ENCODE data around the gene MIOS. TPM values are rescaled to one million over a fixed set of nuclear protein-coding genes. Genes with fewer than 3 reads are reported as not detected.

The MIOS gene
- total and polyA plus RNA-seq, 9 of the 15 experiments (the other 6 are each of a cell fraction or from before 2014, with no cell fraction given), result 7.8 to 47.8 (median 30.6) TPM

DNA sequence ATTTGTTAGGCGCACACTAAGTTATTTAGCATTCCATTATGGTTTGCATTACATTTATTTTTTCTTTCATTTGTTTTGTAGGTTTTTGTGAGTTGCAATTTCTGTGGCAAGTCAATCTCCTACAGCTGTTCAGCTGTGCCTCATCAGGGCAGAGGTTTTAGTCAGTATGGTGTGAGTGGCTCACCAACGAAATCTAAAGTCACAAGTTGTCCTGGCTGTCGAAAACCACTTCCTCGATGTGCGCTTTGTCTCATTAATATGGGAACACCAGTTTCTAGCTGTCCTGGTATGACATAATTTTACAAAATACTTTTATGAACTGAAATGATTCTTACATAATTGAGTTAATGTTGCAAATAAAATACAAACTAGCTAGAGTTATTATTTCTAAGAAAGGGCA, 29.5 kb downstream of the MIOS start:
- ATAC-seq (no peak), DNase-seq (ENCODE audit: extremely low read depth in 1 of 4, low spot score in 3 of 4) (no peak), FAIRE-seq (no peak)
- no peak overlapping the region for H3K27ac ChIP-seq (ENCODE audit: extremely low read depth, low read depth, low read length)
- CTCF ChIA-PET (ENCODE audit: low intra/inter-chr PET ratio), result interaction anchor here (1.3 kb wide), 1 partner anchor 622 kb away, joined by 4 read pairs; no protein-coding TSS in a partner anchor
- no peaks in the 10 kb centered on the region for H4K20me1 ChIP-seq (replicated peaks; ENCODE audit: control insufficient read depth, insufficient read depth, low read length)
- H2AFZ ChIP-seq (ENCODE audit: low read depth, low read length), result no peak overlapping the region
- H3K36me3 ChIP-seq (ENCODE audit: control insufficient read depth, insufficient read depth, low read length), result peaks cover 52% of the 10 kb centered on the region
- H3K79me2 ChIP-seq (ENCODE audit: control insufficient read depth, insufficient read depth, low read length), result no peaks in the 10 kb centered on the region
- 91% methylated on average over 5 of the region's 5 CpGs for WGBS (ENCODE audit: insufficient coverage, low coverage, missing lambda C conversion rate)
- no peaks in the 10 kb centered on the region for H3K4me1 ChIP-seq (replicated peaks in 1 of 2; ENCODE audit: control insufficient read depth in 2 of 2, insufficient read depth in 2 of 2, low read length in 2 of 2)
- H3K9ac ChIP-seq (ENCODE audit: insufficient read depth in 1 of 2, low read depth in 2 of 2, low read length in 2 of 2), result no peak overlapping the region
- H3K4me2 ChIP-seq (ENCODE audit: insufficient read depth, low read length), result no peak overlapping the region
- in situ Hi-C loops (cut with MboI), result no loop called here
- no TSS peak for BruUV-seq (replicated peaks)
- H3K4me3 ChIP-seq, result no peak overlapping the region
- H3K9me1 ChIP-seq (ENCODE audit: control insufficient read depth, insufficient read depth, low read length), result no peaks in the 10 kb centered on the region
- intact Hi-C loops (cut with micrococcal nuclease), result loop anchor here (5.0 to 10.0 kb wide), 3 partner anchors 169 to 701 kb away; no protein-coding TSS in a partner anchor
- no peaks in the 10 kb centered on the region for H3K27me3 ChIP-seq (ENCODE audit: control insufficient read depth in 2 of 2, insufficient read depth in 2 of 2, low read length in 2 of 2)
- POLR2A ChIA-PET, result no interaction called here
- no peak for TF ChIP-seq ZNF282 (CRISPR knock-in tag; IDR thresholded peaks at IDR 0.05)
- TF ChIP-seq, protein P1, sequence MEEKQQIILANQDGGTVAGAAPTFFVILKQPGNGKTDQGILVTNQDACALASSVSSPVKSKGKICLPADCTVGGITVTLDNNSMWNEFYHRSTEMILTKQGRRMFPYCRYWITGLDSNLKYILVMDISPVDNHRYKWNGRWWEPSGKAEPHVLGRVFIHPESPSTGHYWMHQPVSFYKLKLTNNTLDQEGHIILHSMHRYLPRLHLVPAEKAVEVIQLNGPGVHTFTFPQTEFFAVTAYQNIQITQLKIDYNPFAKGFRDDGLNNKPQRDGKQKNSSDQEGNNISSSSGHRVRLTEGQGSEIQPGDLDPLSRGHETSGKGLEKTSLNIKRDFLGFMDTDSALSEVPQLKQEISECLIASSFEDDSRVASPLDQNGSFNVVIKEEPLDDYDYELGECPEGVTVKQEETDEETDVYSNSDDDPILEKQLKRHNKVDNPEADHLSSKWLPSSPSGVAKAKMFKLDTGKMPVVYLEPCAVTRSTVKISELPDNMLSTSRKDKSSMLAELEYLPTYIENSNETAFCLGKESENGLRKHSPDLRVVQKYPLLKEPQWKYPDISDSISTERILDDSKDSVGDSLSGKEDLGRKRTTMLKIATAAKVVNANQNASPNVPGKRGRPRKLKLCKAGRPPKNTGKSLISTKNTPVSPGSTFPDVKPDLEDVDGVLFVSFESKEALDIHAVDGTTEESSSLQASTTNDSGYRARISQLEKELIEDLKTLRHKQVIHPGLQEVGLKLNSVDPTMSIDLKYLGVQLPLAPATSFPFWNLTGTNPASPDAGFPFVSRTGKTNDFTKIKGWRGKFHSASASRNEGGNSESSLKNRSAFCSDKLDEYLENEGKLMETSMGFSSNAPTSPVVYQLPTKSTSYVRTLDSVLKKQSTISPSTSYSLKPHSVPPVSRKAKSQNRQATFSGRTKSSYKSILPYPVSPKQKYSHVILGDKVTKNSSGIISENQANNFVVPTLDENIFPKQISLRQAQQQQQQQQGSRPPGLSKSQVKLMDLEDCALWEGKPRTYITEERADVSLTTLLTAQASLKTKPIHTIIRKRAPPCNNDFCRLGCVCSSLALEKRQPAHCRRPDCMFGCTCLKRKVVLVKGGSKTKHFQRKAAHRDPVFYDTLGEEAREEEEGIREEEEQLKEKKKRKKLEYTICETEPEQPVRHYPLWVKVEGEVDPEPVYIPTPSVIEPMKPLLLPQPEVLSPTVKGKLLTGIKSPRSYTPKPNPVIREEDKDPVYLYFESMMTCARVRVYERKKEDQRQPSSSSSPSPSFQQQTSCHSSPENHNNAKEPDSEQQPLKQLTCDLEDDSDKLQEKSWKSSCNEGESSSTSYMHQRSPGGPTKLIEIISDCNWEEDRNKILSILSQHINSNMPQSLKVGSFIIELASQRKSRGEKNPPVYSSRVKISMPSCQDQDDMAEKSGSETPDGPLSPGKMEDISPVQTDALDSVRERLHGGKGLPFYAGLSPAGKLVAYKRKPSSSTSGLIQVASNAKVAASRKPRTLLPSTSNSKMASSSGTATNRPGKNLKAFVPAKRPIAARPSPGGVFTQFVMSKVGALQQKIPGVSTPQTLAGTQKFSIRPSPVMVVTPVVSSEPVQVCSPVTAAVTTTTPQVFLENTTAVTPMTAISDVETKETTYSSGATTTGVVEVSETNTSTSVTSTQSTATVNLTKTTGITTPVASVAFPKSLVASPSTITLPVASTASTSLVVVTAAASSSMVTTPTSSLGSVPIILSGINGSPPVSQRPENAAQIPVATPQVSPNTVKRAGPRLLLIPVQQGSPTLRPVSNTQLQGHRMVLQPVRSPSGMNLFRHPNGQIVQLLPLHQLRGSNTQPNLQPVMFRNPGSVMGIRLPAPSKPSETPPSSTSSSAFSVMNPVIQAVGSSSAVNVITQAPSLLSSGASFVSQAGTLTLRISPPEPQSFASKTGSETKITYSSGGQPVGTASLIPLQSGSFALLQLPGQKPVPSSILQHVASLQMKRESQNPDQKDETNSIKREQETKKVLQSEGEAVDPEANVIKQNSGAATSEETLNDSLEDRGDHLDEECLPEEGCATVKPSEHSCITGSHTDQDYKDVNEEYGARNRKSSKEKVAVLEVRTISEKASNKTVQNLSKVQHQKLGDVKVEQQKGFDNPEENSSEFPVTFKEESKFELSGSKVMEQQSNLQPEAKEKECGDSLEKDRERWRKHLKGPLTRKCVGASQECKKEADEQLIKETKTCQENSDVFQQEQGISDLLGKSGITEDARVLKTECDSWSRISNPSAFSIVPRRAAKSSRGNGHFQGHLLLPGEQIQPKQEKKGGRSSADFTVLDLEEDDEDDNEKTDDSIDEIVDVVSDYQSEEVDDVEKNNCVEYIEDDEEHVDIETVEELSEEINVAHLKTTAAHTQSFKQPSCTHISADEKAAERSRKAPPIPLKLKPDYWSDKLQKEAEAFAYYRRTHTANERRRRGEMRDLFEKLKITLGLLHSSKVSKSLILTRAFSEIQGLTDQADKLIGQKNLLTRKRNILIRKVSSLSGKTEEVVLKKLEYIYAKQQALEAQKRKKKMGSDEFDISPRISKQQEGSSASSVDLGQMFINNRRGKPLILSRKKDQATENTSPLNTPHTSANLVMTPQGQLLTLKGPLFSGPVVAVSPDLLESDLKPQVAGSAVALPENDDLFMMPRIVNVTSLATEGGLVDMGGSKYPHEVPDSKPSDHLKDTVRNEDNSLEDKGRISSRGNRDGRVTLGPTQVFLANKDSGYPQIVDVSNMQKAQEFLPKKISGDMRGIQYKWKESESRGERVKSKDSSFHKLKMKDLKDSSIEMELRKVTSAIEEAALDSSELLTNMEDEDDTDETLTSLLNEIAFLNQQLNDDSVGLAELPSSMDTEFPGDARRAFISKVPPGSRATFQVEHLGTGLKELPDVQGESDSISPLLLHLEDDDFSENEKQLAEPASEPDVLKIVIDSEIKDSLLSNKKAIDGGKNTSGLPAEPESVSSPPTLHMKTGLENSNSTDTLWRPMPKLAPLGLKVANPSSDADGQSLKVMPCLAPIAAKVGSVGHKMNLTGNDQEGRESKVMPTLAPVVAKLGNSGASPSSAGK (IDR thresholded peaks at IDR 0.05), result no peak
- TF ChIP-seq HDAC6 (IDR thresholded peaks at IDR 0.05; ENCODE audit: low read depth, low read length), result no peak
- TF ChIP-seq C11orf30 (IDR thresholded peaks at IDR 0.05; ENCODE audit: low read depth), result no peak
- TF ChIP-seq TEAD2 (tag; IDR thresholded peaks at IDR 0.05), result no peak
- TF ChIP-seq ZC3H4 (CRISPR knock-in tag; IDR thresholded peaks at IDR 0.05; ENCODE audit: borderline replicate concordance), result no peak
- no peak for TF ChIP-seq ZNF830 (CRISPR knock-in tag; IDR thresholded peaks at IDR 0.05)
- TF ChIP-seq, protein P2, sequence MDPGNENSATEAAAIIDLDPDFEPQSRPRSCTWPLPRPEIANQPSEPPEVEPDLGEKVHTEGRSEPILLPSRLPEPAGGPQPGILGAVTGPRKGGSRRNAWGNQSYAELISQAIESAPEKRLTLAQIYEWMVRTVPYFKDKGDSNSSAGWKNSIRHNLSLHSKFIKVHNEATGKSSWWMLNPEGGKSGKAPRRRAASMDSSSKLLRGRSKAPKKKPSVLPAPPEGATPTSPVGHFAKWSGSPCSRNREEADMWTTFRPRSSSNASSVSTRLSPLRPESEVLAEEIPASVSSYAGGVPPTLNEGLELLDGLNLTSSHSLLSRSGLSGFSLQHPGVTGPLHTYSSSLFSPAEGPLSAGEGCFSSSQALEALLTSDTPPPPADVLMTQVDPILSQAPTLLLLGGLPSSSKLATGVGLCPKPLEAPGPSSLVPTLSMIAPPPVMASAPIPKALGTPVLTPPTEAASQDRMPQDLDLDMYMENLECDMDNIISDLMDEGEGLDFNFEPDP (CRISPR knock-in tag; IDR thresholded peaks at IDR 0.05), result no peak
- TF ChIP-seq ZNF311 (CRISPR knock-in tag; IDR thresholded peaks at IDR 0.05), result no peak
- no peak for TF ChIP-seq CREM (IDR thresholded peaks at IDR 0.05; ENCODE audit: low read depth)
- no peak for TF ChIP-seq ZNF507 (tag; conservative IDR thresholded peaks at IDR 0.05)
- peaks cover 11% of the 10 kb centered on the region for H3K9me3 ChIP-seq (replicated peaks; ENCODE audit: control insufficient read depth, insufficient read depth, low read depth, low read length)

Measured in K562 (cell line).